ENCODE results near the gene FKBP8. TPM values are rescaled to one million over a fixed set of nuclear protein-coding genes. Genes with fewer than 3 reads are reported as not detected.

Gene FKBP8
- total RNA-seq, 4 donors from 2014 or later, result 267 to 318 (median 275) TPM

- H3K4me1 ChIP-seq, result peaks cover 48 to 79% (median 66%) of the 10 kb centered on the region in 4 donors
- 93% methylated on average over 5 of the region's 5 CpGs; no CpG with 5 or more reads in 1 of the 2 donors for WGBS, 2 donors (ENCODE audit: low coverage in 1 of 2)
Measured at GRCh38 chr19:18484992-18485391, 58.4 kb downstream of the FKBP8 start.

GRCh38 chr19:18483119-18483890, 60.1 kb downstream of the FKBP8 start:
- WGBS, 2 donors (ENCODE audit: low coverage in 1 of 2), result 75 to 100% methylated on average over 1 to 12 of the region's 12 CpGs
- no peak for DNase-seq
- intact Hi-C loops (cut with DNase I; ENCODE audit: low total_unique reads), result loop anchor here (5.0 kb wide), 1 partner anchor 34 kb away; no protein-coding TSS in a partner anchor
- H3K27me3 ChIP-seq, result no peaks in the 10 kb centered on the region
- H3K9me3 ChIP-seq, result no peaks in the 10 kb centered on the region
- H3K27ac ChIP-seq, result peak overlapping the region in 1 of 4 donors; percentile 8
- H3K4me3 ChIP-seq, result no peak overlapping the region
- in situ Hi-C loops (cut with MboI; ENCODE audit: low pct_ligation_motif_present in 1 of 4, low pct_unique_long_range_greater_than_20kb in 1 of 4, low sequenced_read_pairs in 3 of 4), result no loop called here
- H3K36me3 ChIP-seq, result no peaks in the 10 kb centered on the region
- H3K4me1 ChIP-seq, result peaks cover 46 to 82% (median 69%) of the 10 kb centered on the region in 4 donors
- TF ChIP-seq EP300 (IDR thresholded peaks at IDR 0.05; ENCODE audit: low read depth), result no peak
- no peak for TF ChIP-seq POLR2AphosphoS5 (IDR thresholded peaks at IDR 0.05)
- TF ChIP-seq POLR2A (IDR thresholded peaks at IDR 0.05), result no peak
- no peak for TF ChIP-seq CTCF (IDR thresholded peaks at IDR 0.05)

More at GRCh38 chr19:18484992-18485391, 58.4 kb downstream of the FKBP8 start:
- Histone ChIP-seq H3K4me3 (no peak overlapping the region), H3K36me3 (no peaks in the 10 kb centered on the region), H3K9me3 (no peaks in the 10 kb centered on the region), H3K27me3 (no peaks in the 10 kb centered on the region), H3K27ac (peak overlapping the region in 1 of 4 donors; percentile 4)
- intact Hi-C loops (cut with DNase I; ENCODE audit: low total_unique reads), result loop anchor here (5.0 kb wide), 1 partner anchor 32 kb away; no protein-coding TSS in a partner anchor
- no peak for DNase-seq
- in situ Hi-C loops (cut with MboI; ENCODE audit: low pct_ligation_motif_present in 1 of 4, low pct_unique_long_range_greater_than_20kb in 1 of 4, low sequenced_read_pairs in 3 of 4), result no loop called here
- no peak for TF ChIP-seq CTCF (IDR thresholded peaks at IDR 0.05)
- TF ChIP-seq EP300 (IDR thresholded peaks at IDR 0.05; ENCODE audit: low read depth), result no peak
- no peak for TF ChIP-seq POLR2AphosphoS5 (IDR thresholded peaks at IDR 0.05)
- TF ChIP-seq POLR2A (IDR thresholded peaks at IDR 0.05), result no peak

Other genes starting within 250 kb of the FKBP8 start
- gene LSM4, start 220.5 kb downstream of the FKBP8 start, total RNA-seq, result 100 to 1,000 TPM in 3 of 4 donors, 10 to 100 TPM in 1; 94.3 to 218 (median 175) TPM
- gene PGPEP1, start 203.0 kb downstream of the FKBP8 start, total RNA-seq, result 100 to 1,000 TPM in 1 of 4 donors, 10 to 100 TPM in 3; 59.7 to 110 (median 73.0) TPM
- gene GDF15, start 157.4 kb downstream of the FKBP8 start, total RNA-seq, result 10 to 100 TPM; 36.3 to 77.0 (median 58.9) TPM
- gene LRRC25, start 146.0 kb downstream of the FKBP8 start, total RNA-seq, result 1 to 10 TPM in 3 of 4 donors, not detected in 1; 3.3 to 4.9 (median 4.1) TPM
- gene SSBP4, start 124.2 kb downstream of the FKBP8 start, total RNA-seq, result 10 to 100 TPM in 3 of 4 donors, 1 to 10 TPM in 1; 9.4 to 40.4 (median 32.2) TPM
- 10 to 100 TPM in 2 of 4 donors, 1 to 10 TPM in 2; 3.0 to 15.1 (median 8.8) TPM for gene ISYNA1, start 105.4 kb downstream of the FKBP8 start, total RNA-seq
- 10 to 100 TPM; 16.2 to 72.2 (median 18.0) TPM for gene ELL, start 21.5 kb downstream of the FKBP8 start, total RNA-seq
- 100 to 1,000 TPM in 2 of 4 donors, 10 to 100 TPM in 2; 62.1 to 195 (median 98.0) TPM for gene KXD1, start 14.3 kb upstream of the FKBP8 start, total RNA-seq
- 100 to 1,000 TPM; 421 to 735 (median 566) TPM for gene UBA52, start 28.3 kb upstream of the FKBP8 start, total RNA-seq
- gene REX1BD, start 45.2 kb upstream of the FKBP8 start, total RNA-seq, result 100 to 1,000 TPM in 2 of 4 donors, 10 to 100 TPM in 2; 75.1 to 171 (median 121) TPM
- 10 to 100 TPM in 1 of 4 donors, 1 to 10 TPM in 3; 1.1 to 21.0 (median 6.1) TPM for gene CRLF1, start 63.2 kb upstream of the FKBP8 start, total RNA-seq
- gene TMEM59L, start 69.3 kb upstream of the FKBP8 start, total RNA-seq, result 10 to 100 TPM in 2 of 4 donors, under 1 TPM in 2; 0.48 to 21.7 (median 8.6) TPM
- 10 to 100 TPM in 1 of 4 donors, 1 to 10 TPM in 3; 7.0 to 15.7 (median 7.6) TPM for gene KLHL26, start 93.5 kb upstream of the FKBP8 start, total RNA-seq
- 10 to 100 TPM in 1 of 4 donors, 1 to 10 TPM in 3; 6.2 to 17.6 (median 7.7) TPM for gene CRTC1, start 140.1 kb upstream of the FKBP8 start, total RNA-seq
- gene COMP, start 247.7 kb upstream of the FKBP8 start, total RNA-seq, result under 1 TPM in 2 of 4 donors, not detected in 2; 0.32 to 0.55 TPM

Data from transverse colon (tissue), 4 donors.